ENCODE results near the gene PPP4R1.

GRCh38 chr18:9571546-9571945 is 42.8 kb downstream of the PPP4R1 start:
- TF ChIP-seq, protein P1, sequence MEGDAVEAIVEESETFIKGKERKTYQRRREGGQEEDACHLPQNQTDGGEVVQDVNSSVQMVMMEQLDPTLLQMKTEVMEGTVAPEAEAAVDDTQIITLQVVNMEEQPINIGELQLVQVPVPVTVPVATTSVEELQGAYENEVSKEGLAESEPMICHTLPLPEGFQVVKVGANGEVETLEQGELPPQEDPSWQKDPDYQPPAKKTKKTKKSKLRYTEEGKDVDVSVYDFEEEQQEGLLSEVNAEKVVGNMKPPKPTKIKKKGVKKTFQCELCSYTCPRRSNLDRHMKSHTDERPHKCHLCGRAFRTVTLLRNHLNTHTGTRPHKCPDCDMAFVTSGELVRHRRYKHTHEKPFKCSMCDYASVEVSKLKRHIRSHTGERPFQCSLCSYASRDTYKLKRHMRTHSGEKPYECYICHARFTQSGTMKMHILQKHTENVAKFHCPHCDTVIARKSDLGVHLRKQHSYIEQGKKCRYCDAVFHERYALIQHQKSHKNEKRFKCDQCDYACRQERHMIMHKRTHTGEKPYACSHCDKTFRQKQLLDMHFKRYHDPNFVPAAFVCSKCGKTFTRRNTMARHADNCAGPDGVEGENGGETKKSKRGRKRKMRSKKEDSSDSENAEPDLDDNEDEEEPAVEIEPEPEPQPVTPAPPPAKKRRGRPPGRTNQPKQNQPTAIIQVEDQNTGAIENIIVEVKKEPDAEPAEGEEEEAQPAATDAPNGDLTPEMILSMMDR (optimal IDR thresholded peaks at IDR 0.05 in 1 of 3, IDR thresholded peaks at IDR 0.05 in 1 of 3, conservative IDR thresholded peaks at IDR 0.05 in 1 of 3; ENCODE audit: extremely low read depth in 1 of 3, insufficient read depth in 2 of 3, low read length in 3 of 3) = no peak
- no peak for TF ChIP-seq EZH2 (IDR thresholded peaks at IDR 0.05; ENCODE audit: low read length)

All from keratinocyte (primary cell).